Measurements from ENCODE around the gene ABTB2. TPM values are rescaled to one million over a fixed set of nuclear protein-coding genes. Genes with fewer than 3 reads are reported as not detected.

Gene ABTB2
- polyA plus RNA-seq, 1 of the 3 experiments (the other 2 are of a cell fraction) = 7.8 TPM

- H3K79me2 ChIP-seq (ENCODE audit: insufficient read depth) = no peaks in the 10 kb centered on the region
- H3K9ac ChIP-seq = no peak overlapping the region
- H3K36me3 ChIP-seq (replicated peaks in 1 of 2; ENCODE audit: control insufficient read depth in 1 of 2, insufficient read depth in 2 of 2, low read length in 1 of 2) = no peaks in the 10 kb centered on the region
- H3K4me3 ChIP-seq (ENCODE audit: low read depth in 2 of 2, low read length in 1 of 2) = no peak overlapping the region
- no peak overlapping the region for H3K4me2 ChIP-seq
- H3K27me3 ChIP-seq (ENCODE audit: insufficient read depth) = no peaks in the 10 kb centered on the region
- no peak overlapping the region for H3K27ac ChIP-seq (ENCODE audit: low read depth in 2 of 2, low read length in 1 of 2)
- ChIA-PET POLR2A (interaction anchor here (1.2 kb wide), 1 partner anchor 97 kb away, joined by 4 read pairs; no protein-coding TSS in a partner anchor), CTCF (interaction anchor here (0.9 to 5.9 kb wide), 3 partner anchors 67 to 85 kb away, joined by 3 to 31 read pairs (median 3); no protein-coding TSS in a partner anchor)
- H3K9me2 ChIP-seq = no peaks in the 10 kb centered on the region
- no peak for TF ChIP-seq CTCF (IDR thresholded peaks at IDR 0.05)
- no peak for TF ChIP-seq NRF1 (IDR thresholded peaks at IDR 0.05; ENCODE audit: low read depth, low read length)
- no peak for TF ChIP-seq RFX5 (IDR thresholded peaks at IDR 0.05; ENCODE audit: low read length)
- no peak for TF ChIP-seq EP300 (IDR thresholded peaks at IDR 0.05; ENCODE audit: borderline replicate concordance in 1 of 2, low read depth in 1 of 2, low read length in 1 of 2)
- no peak for TF ChIP-seq FOSL2 (IDR thresholded peaks at IDR 0.05; ENCODE audit: borderline replicate concordance, low read depth)
- TF ChIP-seq FOXJ3 (CRISPR knock-in tag; IDR thresholded peaks at IDR 0.05) = no peak
- no peak for TF ChIP-seq CHD2 (IDR thresholded peaks at IDR 0.05; ENCODE audit: low read length, partially characterized antibody)
- no peak for TF ChIP-seq NFIC (IDR thresholded peaks at IDR 0.05; ENCODE audit: borderline replicate concordance)
- no peak for TF ChIP-seq EZH2phosphoT487 (IDR thresholded peaks at IDR 0.05; ENCODE audit: borderline replicate concordance, low read depth)
- TF ChIP-seq MXI1 (IDR thresholded peaks at IDR 0.05; ENCODE audit: low read depth, low read length) = no peak
- TF ChIP-seq ZBTB33 (IDR thresholded peaks at IDR 0.05; ENCODE audit: borderline replicate concordance, low read depth) = no peak
- no peak for TF ChIP-seq USF1 (IDR thresholded peaks at IDR 0.05; ENCODE audit: borderline replicate concordance, low read depth)
- no peak for TF ChIP-seq USF2 (IDR thresholded peaks at IDR 0.05; ENCODE audit: borderline replicate concordance, low read depth, low read length)
- TF ChIP-seq ELF1 (IDR thresholded peaks at IDR 0.05) = no peak
- no peak for TF ChIP-seq IRF3 (IDR thresholded peaks at IDR 0.05; ENCODE audit: low read depth, low read length)
- TF ChIP-seq PBX3 (IDR thresholded peaks at IDR 0.05) = no peak
- no peaks in the 10 kb centered on the region for H3F3A ChIP-seq (replicated peaks; ENCODE audit: insufficient read depth)
- H3K4me1 ChIP-seq (ENCODE audit: control insufficient read depth in 1 of 2, insufficient read depth in 2 of 2, low read depth in 1 of 2, low read length in 1 of 2) = peaks cover 35 to 57% of the 10 kb centered on the region in 2 experiments
- H4K20me1 ChIP-seq (ENCODE audit: insufficient read depth) = 0 out of 2 replicates have a peak, but pooled peaks cover 9% of the 10 kb centered on the region
- H3K9me3 ChIP-seq = no peaks in the 10 kb centered on the region
- WGBS (ENCODE audit: low lambda C conversion rate) = 96% methylated on average over 10 of the region's 10 CpGs
- H2AFZ ChIP-seq (ENCODE audit: low read depth) = no peak overlapping the region
- DNase-seq = no peak
Measured at GRCh38 chr11:34260072-34260575, 97.7 kb downstream of the ABTB2 start.

Measured in SK-N-SH (cell line).